GM23248 (cell line): ENCODE data around the gene HIPK2. TPM values are rescaled to one million over a fixed set of nuclear protein-coding genes. Genes with fewer than 3 reads are reported as not detected.
A peak's percentile ranks its signal among the peaks of the same experiment; 100 is the strongest.

Source experiments
- DNase-seq: peaks from one replicate; pipeline ENCODE4 v3.0.0-alpha.2; 2015
- H2AFZ ChIP-seq: fragments of 200-600 bp; sonication (generic); 2 replicates; pipeline ENCODE4 v1.6.1; 2016; ENCODE audit warnings: antibody characterized with exemption
- H3F3A ChIP-seq: fragments of 200-600 bp; sonication (generic); 2 replicates; pipeline ENCODE4 v1.6.1; 2016; ENCODE audit warnings: mild to moderate bottlenecking, antibody characterized with exemption, mixed run types; ENCODE audit not compliant: insufficient read depth
- H3K27ac ChIP-seq: fragments of 200-600 bp; sonication (generic); 2 replicates; pipeline ENCODE4 v1.5.1; 2016; ENCODE audit warnings: mild to moderate bottlenecking
- H3K27me3 ChIP-seq: fragments of 200-600 bp; sonication (generic); replicated peaks from 2 replicates; pipeline ENCODE4 v1.6.1; 2016; ENCODE audit warnings: mild to moderate bottlenecking; ENCODE audit not compliant: insufficient read depth
- H3K36me3 ChIP-seq: fragments of 200-600 bp; sonication (generic); 2 replicates; pipeline ENCODE4 v1.6.1; 2016; ENCODE audit warnings: low read depth, mild to moderate bottlenecking
- H3K4me1 ChIP-seq: fragments of 200-600 bp; sonication (generic); 2 replicates; pipeline ENCODE4 v1.6.1; 2016; ENCODE audit warnings: mild to moderate bottlenecking; ENCODE audit not compliant: insufficient read depth
- H3K4me2 ChIP-seq: fragments of 200-600 bp; sonication (generic); one replicate; pipeline ENCODE4 v1.6.1; 2016; ENCODE audit warnings: mild to moderate bottlenecking; ENCODE audit not compliant: unreplicated experiment
- H3K4me3 ChIP-seq: fragments of 200-600 bp; sonication (generic); 2 replicates; pipeline ENCODE4 v1.5.1; 2016; ENCODE audit warnings: mild to moderate bottlenecking
- H3K79me2 ChIP-seq: fragments of 200-600 bp; sonication (generic); 2 replicates; pipeline ENCODE4 v1.6.1; 2016; ENCODE audit warnings: mild to moderate bottlenecking; ENCODE audit not compliant: insufficient read depth
- H3K9ac ChIP-seq: fragments of 200-600 bp; sonication (generic); 2 replicates; pipeline ENCODE4 v1.6.1; 2016; ENCODE audit warnings: mild to moderate bottlenecking
- H3K9me2 ChIP-seq: fragments of 200-600 bp; sonication (generic); 2 replicates; pipeline ENCODE4 v1.6.1; 2016; ENCODE audit warnings: mixed run types, mild to moderate bottlenecking, moderate library complexity; ENCODE audit not compliant: insufficient read depth
- H3K9me3 ChIP-seq: fragments of 200-600 bp; sonication (generic); one replicate; pipeline ENCODE4 v1.6.1; 2017; ENCODE audit warnings: low read depth
- H4K20me1 ChIP-seq: fragments of 200-600 bp; sonication (generic); 2 replicates; pipeline ENCODE4 v1.6.0; 2016; ENCODE audit not compliant: insufficient read depth
- EZH2 ChIP-seq: fragments of 200-600 bp; sonication (generic); IDR thresholded peaks from 2 replicates; pipeline ENCODE4 v1.6.1; 2018; ENCODE audit warnings: antibody characterized with exemption, mild to moderate bottlenecking; ENCODE audit not compliant: insufficient read depth, poor library complexity, severe bottlenecking
- EZH2phosphoT487 ChIP-seq: fragments of 200-600 bp; sonication (generic); IDR thresholded peaks from 2 replicates; pipeline ENCODE4 v1.6.1; 2018; ENCODE audit warnings: antibody characterized with exemption, moderate library complexity, mild to moderate bottlenecking, low read depth; ENCODE audit not compliant: insufficient read depth
- WGBS, 2 experiments: methylation state at CpG; one replicate each; pipeline ENCODE4 v1.1.6; 2015 to 2017; ENCODE audit warnings: low lambda C conversion rate in 2 of 2, low coverage in 1 of 2; ENCODE audit errors: missing lambda C conversion rate in 2 of 2; 5-methylcytosine and 5-hydroxymethylcytosine counted together
- in situ Hi-C: fragments of 300-500 bp; cut with MboI; formaldehyde crosslinking; loops from 2 replicates; pipeline ENCODE4 v1.15.0; 2020
- polyA plus RNA-seq: library from polyadenylated mRNA; unstranded; fragments of >200 nt; fragmentation: Nextera tagmentation; extraction: Ambion mirVana; gene quantifications from 2 replicates; pipeline ENCODE4 v1.2.1, GENCODE V29; 2016
- total RNA-seq: library from RNA; depleted of rRNA; stranded (reverse); fragments of >200 nt; shearing (Covaris generic); gene quantifications from 2 replicates; pipeline ENCODE4 v1.2.3, GENCODE V29; 2014

Gene HIPK2
- total and polyA plus RNA-seq, 2 experiments from 2014 or later: 4.7 to 7.9 TPM

DNA sequence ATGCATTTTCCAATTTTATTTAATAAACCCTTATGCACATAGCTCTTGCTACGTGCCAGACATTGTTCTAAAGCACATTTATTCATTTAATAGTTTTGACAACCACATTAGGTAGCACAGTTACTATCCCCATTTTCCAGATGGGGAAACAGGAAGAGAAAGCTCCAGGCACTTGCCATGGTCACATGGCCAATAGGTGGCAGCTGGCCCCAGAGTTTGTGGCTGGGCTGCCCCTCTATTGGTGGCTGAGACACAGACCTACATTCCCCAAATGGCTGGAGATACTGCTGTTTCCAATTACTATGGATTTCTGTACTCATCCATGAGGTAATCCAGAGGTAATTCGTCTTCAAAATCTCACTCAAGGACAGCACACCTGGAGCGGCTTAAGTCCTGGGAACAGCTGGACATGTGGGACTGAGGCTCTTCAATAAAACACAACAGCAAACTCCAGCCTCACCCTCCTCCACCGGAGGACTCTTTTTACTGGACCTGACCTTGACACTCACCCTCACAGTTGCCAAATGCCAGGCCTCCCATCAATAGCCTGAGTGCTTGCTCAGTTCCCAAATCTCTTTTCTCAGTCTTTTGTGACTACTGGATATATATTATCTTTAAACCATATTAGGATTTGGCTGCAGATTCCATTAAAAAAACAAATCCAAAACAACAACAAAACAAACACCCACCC lies 148.3 kb downstream of the HIPK2 start:
- H3K9me2 ChIP-seq: no peaks in the 10 kb centered on the region
- H3K27me3 ChIP-seq: no peaks in the 10 kb centered on the region
- WGBS, 2 experiments: 74 to 75% methylated on average over 4 of the region's 4 CpGs
- H3F3A ChIP-seq: no peaks in the 10 kb centered on the region
- no peaks in the 10 kb centered on the region for H3K4me1 ChIP-seq
- H3K9ac ChIP-seq: no peak overlapping the region
- no peak overlapping the region for H3K4me2 ChIP-seq
- in situ Hi-C loops: loop anchor here (25.0 kb wide), 1 partner anchor 708 kb away; no protein-coding TSS in a partner anchor
- no peak overlapping the region for H3K4me3 ChIP-seq
- peaks cover 23% of the 10 kb centered on the region; the same call in 1 of the 2 replicates for H3K79me2 ChIP-seq
- H3K9me3 ChIP-seq: no peaks in the 10 kb centered on the region
- peak; percentile 7 for DNase-seq
- H3K36me3 ChIP-seq: peaks cover 21% of the 10 kb centered on the region; the same call in 1 of the 2 replicates
- H2AFZ ChIP-seq: no peak overlapping the region
- TF ChIP-seq EZH2 (no peak), EZH2phosphoT487 (no peak)
- H4K20me1 ChIP-seq: no peaks in the 10 kb centered on the region
- no peak overlapping the region for H3K27ac ChIP-seq

DNA sequence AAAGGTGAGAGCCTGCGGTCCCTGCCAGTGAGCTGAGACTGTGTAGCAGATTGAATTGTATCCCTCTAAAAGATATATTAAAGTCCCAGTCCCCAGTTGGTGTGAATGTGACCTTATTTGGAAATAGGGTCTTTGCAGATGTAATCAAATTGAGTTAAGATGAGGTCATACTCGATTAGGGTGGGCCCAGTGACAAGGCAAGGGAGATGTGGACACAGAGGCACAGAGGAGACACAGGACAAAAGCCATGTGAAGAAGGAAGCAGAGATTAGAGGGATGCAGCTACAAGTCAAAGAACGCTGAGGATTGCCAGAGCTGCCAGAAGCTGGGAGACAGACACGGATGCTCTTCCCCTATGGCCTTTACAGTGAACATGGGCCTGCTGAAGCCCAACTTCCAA lies 150.0 kb downstream of the HIPK2 start:
- H3K9ac ChIP-seq: no peak overlapping the region
- no peak overlapping the region for H2AFZ ChIP-seq
- H3K4me1 ChIP-seq: no peaks in the 10 kb centered on the region
- H3F3A ChIP-seq: no peaks in the 10 kb centered on the region
- TF ChIP-seq EZH2phosphoT487 (no peak), EZH2 (no peak)
- no peaks in the 10 kb centered on the region for H3K9me2 ChIP-seq
- H3K36me3 ChIP-seq: peaks cover 21% of the 10 kb centered on the region; the same call in 1 of the 2 replicates
- no peak overlapping the region for H3K27ac ChIP-seq
- no peak overlapping the region for H3K4me3 ChIP-seq
- H3K27me3 ChIP-seq: no peaks in the 10 kb centered on the region
- WGBS, 2 experiments: 98% methylated on average over 4 of the region's 4 CpGs
- H3K9me3 ChIP-seq: no peaks in the 10 kb centered on the region
- H3K4me2 ChIP-seq: no peak overlapping the region
- no peaks in the 10 kb centered on the region for H4K20me1 ChIP-seq
- no peak for DNase-seq
- in situ Hi-C loops: loop anchor here (25.0 kb wide), 1 partner anchor 709 kb away; no protein-coding TSS in a partner anchor
- H3K79me2 ChIP-seq: peaks cover 6% of the 10 kb centered on the region; the same call in 1 of the 2 replicates

DNA sequence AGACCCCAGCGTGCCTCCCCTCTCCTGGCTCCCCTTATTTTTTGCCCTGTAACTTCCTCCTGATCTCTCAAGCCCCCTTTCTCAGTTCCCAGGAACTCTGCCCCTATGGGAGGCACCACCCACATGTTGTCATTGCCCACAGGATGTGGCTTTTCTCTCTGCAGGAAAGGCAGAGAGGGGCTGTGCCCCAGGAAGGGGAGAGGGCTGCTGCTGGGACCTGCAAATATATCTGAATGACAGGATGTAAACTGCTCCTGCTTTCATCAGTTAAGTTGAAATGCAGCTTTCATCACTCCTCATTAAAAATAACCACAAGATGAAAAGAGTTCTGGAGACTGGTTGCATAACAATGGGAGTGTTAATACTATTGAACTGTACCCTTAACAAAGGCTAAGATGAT lies 151.0 kb downstream of the HIPK2 start:
- Histone ChIP-seq H3K27ac (no peak overlapping the region), H3K4me2 (no peak overlapping the region), H3K9me3 (no peaks in the 10 kb centered on the region), H3K4me1 (no peaks in the 10 kb centered on the region), H2AFZ (no peak overlapping the region), H3K9ac (no peak overlapping the region), H3K4me3 (no peak overlapping the region), H3K9me2 (no peaks in the 10 kb centered on the region), H4K20me1 (no peaks in the 10 kb centered on the region), H3F3A (no peaks in the 10 kb centered on the region), H3K27me3 (no peaks in the 10 kb centered on the region), H3K79me2 (no peaks in the 10 kb centered on the region), H3K36me3 (peaks cover 21% of the 10 kb centered on the region; the same call in 1 of the 2 replicates)
- TF ChIP-seq EZH2 (no peak), EZH2phosphoT487 (no peak)
- in situ Hi-C loops: loop anchor here (25.0 kb wide), 1 partner anchor 710 kb away; no protein-coding TSS in a partner anchor
- no peak for DNase-seq
- 100% methylated on average over 1 of the region's 1 CpG for WGBS, 2 experiments

DNA sequence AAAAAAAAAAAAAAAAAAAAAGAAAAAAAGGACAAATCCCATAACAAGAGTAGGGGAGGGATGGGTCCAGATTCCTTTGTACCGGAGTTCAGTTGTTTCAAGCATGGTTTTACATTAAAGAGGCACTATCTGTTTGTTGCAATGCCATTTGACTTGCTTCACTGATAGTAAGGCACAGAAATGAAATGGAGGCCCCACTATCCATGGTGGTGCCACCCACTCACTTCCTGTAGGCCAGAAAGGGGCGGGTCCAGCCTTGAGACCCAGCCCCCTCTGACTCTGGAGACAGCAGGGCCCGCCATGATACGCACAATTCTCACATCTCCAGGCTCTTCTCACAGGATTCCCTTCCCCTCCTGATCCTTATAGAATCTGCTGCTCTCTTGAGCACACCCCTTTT lies 154.3 kb downstream of the HIPK2 start:
- peaks cover 16% of the 10 kb centered on the region; the same call in 1 of the 2 replicates for H3F3A ChIP-seq
- H3K27ac ChIP-seq: no peak overlapping the region
- H3K9me3 ChIP-seq: no peaks in the 10 kb centered on the region
- H4K20me1 ChIP-seq: no peaks in the 10 kb centered on the region
- no peaks in the 10 kb centered on the region for H3K27me3 ChIP-seq
- peak; percentile 6 for DNase-seq
- 95 to 100% methylated on average over 4 of the region's 4 CpGs for WGBS, 2 experiments
- in situ Hi-C loops: no loop called here
- peaks cover 9% of the 10 kb centered on the region for H3K4me1 ChIP-seq
- peaks cover 18% of the 10 kb centered on the region; the same call in 1 of the 2 replicates for H3K36me3 ChIP-seq
- H3K9me2 ChIP-seq: no peaks in the 10 kb centered on the region
- H3K9ac ChIP-seq: no peak overlapping the region
- no peaks in the 10 kb centered on the region for H3K79me2 ChIP-seq
- no peak overlapping the region for H3K4me2 ChIP-seq
- no peak overlapping the region for H2AFZ ChIP-seq
- H3K4me3 ChIP-seq: no peak overlapping the region
- TF ChIP-seq EZH2phosphoT487 (no peak), EZH2 (no peak)
